Muscle of arm (tissue), 14 donors: ENCODE results near the gene TMCC1. TPM values are rescaled to one million over a fixed set of nuclear protein-coding genes. Genes with fewer than 3 reads are reported as not detected.
A peak's percentile ranks its signal among the peaks of the same experiment; 100 is the strongest.
"Not testable (repeated sequence)": the region's sequence is repeated elsewhere in the genome, so short reads cannot be mapped to it uniquely, and the experiment has no call there.

Experiments
- DNase-seq: peaks from one replicate; pipeline ENCODE4 v3.0.0-alpha.2; 2013
- long read RNA-seq, 11 donors: transcript quantifications; one replicate each; lab custom pipeline, GENCODE V29; 2026
- polyA plus RNA-seq, 12 donors: library from polyadenylated mRNA; unstranded; fragments of 120-200 nt; gene quantifications; one replicate each; pipeline ENCODE4 v1.2.1, GENCODE V29; 2013; ENCODE audit not compliant: insufficient read length in 12 of 12

The TMCC1 gene
- 10 to 100 TPM in 11 of 12 donors, not detected in 1; 23.3 to 51.6 (median 36.9) TPM for polyA plus RNA-seq
- long read RNA-seq, donor 1, result 0 reads
- long read RNA-seq, donor 2, partial matches to known transcripts, result 0 of 2 reads
- long read RNA-seq, donor 2, other reads (novel, unspliced or antisense), result 0 of 2 reads
- long read RNA-seq, donor 3, result 0 reads
- long read RNA-seq, donor 4, partial matches to known transcripts, result 0 of 1 reads
- long read RNA-seq, donor 4, other reads (novel, unspliced or antisense), result 0 of 1 reads
- long read RNA-seq, donor 5, full-length matches to known transcripts, result 2 of 7 reads
- long read RNA-seq, donor 5, partial matches to known transcripts, result 5 of 7 reads
- long read RNA-seq, donor 5, other reads (novel, unspliced or antisense), result 0 of 7 reads
- long read RNA-seq, donor 6, partial matches to known transcripts, result 0 of 1 reads
- long read RNA-seq, donor 6, other reads (novel, unspliced or antisense), result 0 of 1 reads
- long read RNA-seq, donor 7, result 0 reads
- long read RNA-seq, donor 8, partial matches to known transcripts, result 5 of 5 reads
- long read RNA-seq, donor 8, other reads (novel, unspliced or antisense), result 0 of 5 reads
- long read RNA-seq, donor 9, result 0 reads
- long read RNA-seq, donor 10, partial matches to known transcripts, result 0 of 2 reads
- long read RNA-seq, donor 10, other reads (novel, unspliced or antisense), result 0 of 2 reads
- long read RNA-seq, donor 11, result 0 reads

- peak; percentile 85 for DNase-seq
Observed at GRCh38 chr3:129893581-129894070, at the start of gene TMCC1. Gene TMCC1 (minus strand): TSS chr3:129893711.

- DNase-seq, result no peak
Observed at GRCh38 chr3:129943020-129943419, 49.5 kb upstream of the TMCC1 start.

- DNase-seq, result peak; percentile 63
Observed at GRCh38 chr3:129942296-129942695, 48.8 kb upstream of the TMCC1 start.

GRCh38 chr3:129940086-129940485, 46.6 kb upstream of the TMCC1 start:
- DNase-seq, result no peak

DNA sequence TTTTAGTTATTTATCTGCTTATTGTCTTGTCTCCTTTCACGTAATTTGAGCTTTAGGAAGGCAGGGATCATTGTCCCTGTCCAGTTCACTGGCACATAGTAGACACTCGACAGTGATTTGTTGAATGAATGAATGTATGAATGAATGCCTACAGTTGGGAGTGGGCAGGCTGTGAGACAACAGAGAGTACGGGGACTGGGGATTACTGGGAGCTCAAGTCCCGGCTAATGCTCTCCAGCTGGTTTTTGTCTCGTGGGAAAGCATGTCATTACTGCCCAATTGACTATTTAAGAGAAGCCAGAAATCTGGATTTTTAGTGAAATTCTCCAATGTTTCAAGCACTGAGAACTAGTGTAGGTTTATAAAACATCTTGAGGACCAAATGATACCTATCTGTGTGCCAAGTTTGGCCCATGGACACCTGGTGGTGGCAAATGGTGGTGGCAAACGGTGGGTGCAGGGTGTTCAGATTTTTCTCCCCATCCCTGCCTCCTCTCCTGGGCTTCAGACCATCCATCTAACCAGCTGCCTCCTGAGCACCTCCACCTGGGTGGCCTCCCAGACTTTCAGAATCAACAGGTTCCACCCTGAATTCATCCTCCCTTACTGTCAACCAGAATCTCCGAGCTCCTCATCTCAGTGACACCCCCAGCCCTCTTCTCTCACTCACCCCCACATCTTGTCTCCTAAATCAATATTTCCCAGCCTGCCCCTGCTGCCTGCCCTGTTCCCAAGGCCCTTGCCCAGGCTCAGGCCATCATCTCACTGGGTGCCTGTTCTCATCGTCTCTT, 44.8 kb upstream of the TMCC1 start:
- DNase-seq, result no peak

- no peak for DNase-seq
Observed at GRCh38 chr3:129937717-129938116, 44.2 kb upstream of the TMCC1 start.

DNA sequence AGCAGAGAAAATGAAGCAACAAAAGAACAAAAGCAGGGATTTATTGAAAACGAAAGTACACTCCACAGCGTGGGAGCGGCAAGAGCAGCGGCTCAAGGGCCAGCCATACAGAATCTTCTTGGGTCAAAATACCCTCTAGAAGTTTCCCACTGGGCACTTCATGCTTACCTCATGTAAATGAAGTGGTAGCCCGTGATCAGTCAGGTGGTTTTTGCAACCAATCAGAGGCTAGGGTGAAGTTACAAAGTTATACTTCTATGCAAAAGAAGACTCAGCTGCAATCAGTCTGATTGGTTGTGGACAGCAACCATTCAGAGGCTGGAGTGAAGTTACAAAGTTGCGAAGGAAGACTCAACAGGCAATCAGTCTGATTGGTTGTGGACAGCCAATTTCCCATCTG, 43.2 kb upstream of the TMCC1 start:
- peak; percentile 30 for DNase-seq

DNA sequence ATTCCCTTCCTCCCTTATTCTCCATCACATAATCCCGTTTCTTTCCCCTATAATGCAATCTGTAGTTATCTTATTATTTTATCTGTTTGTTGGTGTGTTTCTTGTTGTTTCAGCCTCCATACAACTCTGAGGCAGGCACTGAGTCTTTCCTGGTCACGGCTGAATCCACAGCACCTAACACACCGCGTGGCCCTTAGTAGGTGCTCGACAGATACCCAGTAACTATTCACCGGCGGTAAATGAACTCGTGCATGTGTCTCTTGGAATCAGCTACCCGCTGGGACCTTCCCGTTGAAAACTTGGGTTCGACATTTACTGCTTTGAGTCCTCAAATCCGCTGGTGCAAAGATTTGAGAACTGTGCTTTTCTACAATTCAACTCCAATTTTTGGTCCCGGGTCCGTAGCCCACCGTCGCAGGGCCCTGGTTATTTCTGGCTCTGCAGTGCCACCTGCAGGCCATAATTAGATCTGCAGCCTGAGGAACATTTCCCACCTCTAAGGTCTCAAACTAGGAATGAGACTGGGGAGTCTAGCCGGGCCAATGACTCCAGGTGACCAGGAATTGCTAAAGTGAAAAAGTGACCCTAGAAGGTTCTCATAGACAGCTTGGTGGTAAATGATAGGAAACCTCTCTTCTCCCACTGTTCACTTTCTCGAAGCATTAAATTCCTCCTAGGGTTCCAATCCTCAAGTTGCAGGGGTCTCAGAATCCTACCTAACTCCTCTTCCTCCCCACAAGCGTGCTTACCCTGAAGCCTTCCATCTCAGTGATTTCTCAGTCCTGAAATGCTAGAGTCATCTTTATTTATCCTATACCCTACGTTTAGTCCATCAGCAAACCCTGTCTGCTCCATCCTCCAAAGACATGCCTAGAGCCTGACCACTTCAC, 41.0 kb upstream of the TMCC1 start:
- DNase-seq, result peak; percentile 37

- DNase-seq, result no peak
Observed at GRCh38 chr3:129933471-129933870, 40.0 kb upstream of the TMCC1 start.

- DNase-seq, result no peak
Observed at GRCh38 chr3:129929383-129929782, 35.9 kb upstream of the TMCC1 start.

GRCh38 chr3:129927072-129927471, 33.6 kb upstream of the TMCC1 start:
- no peak for DNase-seq

GRCh38 chr3:129919806-129920205, 26.3 kb upstream of the TMCC1 start:
- DNase-seq, result no peak

DNA sequence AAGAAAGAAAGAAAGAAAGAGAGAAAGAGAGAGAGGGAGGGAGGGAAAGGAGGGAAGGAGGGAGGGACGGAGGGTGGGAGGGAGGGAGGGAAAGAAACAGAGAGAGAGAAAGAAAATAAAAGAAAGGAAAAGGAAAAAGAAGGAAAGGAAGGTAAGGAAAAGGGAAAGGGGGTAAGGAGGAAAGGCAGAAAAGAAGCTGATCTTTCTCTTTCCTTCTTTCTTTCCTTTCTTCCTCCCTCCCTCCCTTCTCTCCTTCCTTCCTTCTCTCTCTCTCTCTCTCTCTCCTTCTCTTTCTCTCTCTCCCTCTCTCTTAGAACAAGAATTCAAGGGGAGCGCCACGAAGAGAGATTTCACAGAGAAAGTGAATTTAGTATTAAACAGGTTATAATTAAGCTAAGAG, 25.8 kb upstream of the TMCC1 start:
- DNase-seq, result no peak

- no peak for DNase-seq
Observed at GRCh38 chr3:129918461-129918860, 24.9 kb upstream of the TMCC1 start.

DNA sequence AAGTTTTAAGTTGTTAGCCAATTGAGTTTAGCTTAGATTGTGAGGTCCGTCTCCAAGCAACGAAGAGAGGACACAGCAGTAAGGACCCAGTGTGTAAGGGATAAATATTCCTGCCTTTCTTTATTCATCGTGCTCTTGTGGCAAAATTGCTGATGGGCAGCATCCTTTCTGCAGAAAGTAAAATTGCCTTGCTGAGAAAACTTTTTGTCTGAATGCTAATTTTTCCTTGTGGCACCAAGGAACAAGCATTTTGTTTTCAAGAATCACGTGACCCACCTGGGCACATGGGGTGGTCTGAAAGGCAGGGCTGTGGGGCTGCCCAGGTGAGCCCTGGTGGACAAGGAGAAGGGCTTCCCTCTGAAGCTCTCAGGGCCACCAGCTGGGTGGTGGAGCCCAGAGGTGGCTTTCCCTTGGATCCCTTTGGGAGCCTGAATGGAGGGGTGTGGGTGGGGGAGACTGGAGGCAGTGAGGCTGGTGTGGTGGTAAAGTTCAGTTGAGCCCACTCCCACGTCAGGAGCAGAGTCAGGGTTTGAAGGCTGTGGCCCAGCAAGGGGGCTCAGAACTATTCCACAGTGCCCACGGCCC, 24.0 kb upstream of the TMCC1 start:
- DNase-seq, result no peak

DNA sequence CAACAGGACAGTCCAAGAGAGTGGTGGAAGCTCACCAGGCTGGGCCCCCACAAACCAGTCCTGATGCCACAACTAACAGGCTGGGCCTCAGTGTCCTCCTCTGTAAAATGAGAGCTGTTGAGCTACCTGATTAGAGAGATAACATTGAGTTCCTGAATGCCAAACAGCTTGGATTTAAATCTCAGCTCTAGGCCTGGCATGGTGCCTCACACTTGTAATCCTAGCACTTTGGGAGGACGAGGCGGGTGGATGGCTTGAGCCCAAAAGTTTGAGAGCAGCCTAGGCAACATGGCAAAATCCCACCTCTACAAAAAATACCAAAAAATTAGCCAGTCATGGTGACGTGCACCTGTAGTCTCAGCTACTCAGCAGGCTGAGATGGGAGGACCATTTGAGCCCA, 20.1 kb upstream of the TMCC1 start:
- no peak for DNase-seq

GRCh38 chr3:129911261-129911861, 17.9 kb upstream of the TMCC1 start:
- no peak for DNase-seq

DNA sequence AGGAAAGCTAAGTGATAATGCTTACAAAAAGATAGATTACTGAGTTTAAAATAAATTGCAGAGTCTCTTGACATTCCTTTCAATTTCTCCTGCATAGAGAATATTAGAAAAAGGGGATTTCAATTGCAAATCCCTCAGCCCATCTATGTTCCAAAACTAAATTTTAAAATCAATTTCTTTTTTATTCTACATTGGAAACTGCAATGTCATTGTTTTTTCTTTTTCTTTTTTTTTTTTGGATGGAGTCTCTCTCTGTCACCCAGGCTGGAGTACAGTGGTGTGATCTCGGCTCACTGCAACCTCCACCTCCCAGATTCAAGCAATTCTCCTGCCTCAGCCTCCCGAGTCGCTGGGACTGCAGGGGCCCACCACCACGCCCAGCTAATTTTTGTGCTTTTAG, 15.7 kb upstream of the TMCC1 start:
- not testable (repeated sequence) for DNase-seq

GRCh38 chr3:129908417-129908816, 14.9 kb upstream of the TMCC1 start:
- DNase-seq, result no peak

DNA sequence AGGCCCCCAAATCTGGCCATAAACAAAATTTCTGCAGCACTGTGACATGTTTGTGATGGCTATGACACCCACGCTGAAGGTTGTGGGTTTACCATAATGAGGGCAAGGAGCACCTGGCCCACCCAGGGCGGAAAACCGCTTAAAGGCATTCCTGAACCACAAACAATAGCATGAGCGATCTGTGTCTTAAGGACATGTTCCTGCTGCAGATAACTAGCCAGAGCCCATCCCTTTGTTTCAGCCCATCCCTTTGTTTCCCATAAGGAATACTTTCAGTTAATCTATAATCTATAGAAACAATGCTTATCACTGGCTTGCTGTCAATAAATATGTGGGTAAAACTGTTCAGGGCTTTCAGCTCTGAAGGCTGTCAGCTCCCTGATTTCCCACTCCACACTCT, 7.8 kb upstream of the TMCC1 start:
- not testable (repeated sequence) for DNase-seq
